MM.1S (cell line): ENCODE measurements around the gene TRAP1.

Source experiments
- CTCF ChIP-seq: fragments of 300-600 bp; sonication (generic); IDR thresholded peaks from 2 replicates; pipeline ENCODE4 v1.5.1; 2016; ENCODE audit warnings: antibody characterized with exemption, low read length, mixed read lengths
- EZH2 ChIP-seq: fragments of 300-600 bp; sonication (generic); optimal IDR thresholded peaks from 2 replicates; pipeline ENCODE3; 2017; ENCODE audit warnings: low read depth, mild to moderate bottlenecking, antibody characterized with exemption, low read length, mixed read lengths

DNA sequence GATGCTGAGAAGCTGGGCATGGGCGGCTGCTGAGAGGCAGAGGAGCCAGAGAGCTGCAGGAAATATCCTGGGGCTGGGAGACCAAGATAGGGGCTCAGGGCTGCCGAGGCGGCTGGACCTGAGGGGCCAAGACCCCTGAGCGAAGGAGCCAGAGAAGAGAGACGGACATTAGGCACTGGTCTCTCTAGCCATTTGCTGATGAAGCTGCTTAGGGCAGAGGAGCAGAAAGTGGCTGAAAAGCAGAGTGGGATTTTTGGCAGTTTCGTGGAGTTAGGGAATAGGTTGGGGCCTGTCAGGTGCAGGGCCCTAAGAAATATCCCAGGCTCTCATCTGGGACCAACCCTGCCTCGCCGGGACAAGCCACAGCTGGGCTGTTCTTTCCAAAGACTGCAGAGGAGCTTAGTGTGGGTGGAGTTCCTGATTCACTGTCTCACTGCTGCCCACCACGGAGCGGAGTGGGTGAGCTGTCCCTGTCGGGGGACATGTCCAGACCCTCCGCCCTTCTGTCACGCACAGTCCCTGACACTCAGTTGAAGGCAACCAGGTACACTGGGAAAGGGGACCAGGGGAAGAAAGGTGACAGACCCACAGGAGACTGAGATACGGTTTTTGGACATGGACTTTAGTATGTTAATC lies 74.1 kb downstream of the TRAP1 start:
- TF ChIP-seq CTCF (no peak), EZH2 (no peak)
